NCI-H2107 treated with DMSO at 0.1 percent for 48 hours (cell line): ENCODE results near the gene NAIF1.
A peak's percentile ranks its signal among the peaks of the same experiment; 100 is the strongest.

Source experiments
- DNase-seq: peaks from one replicate; lab custom pipeline; 2025; ENCODE audit not compliant: unreplicated experiment; lab: John Stamatoyannopoulos, UW

The NAIF1 gene

GRCh38 chr9:128102861-128103588 is 35.9 kb upstream of the NAIF1 start:
- DNase-seq = peak; percentile 21

- no peak for DNase-seq
Observed at GRCh38 chr9:128102196-128102595, 35.1 kb upstream of the NAIF1 start.

- DNase-seq = no peak
Observed at GRCh38 chr9:128101690-128102089, 34.6 kb upstream of the NAIF1 start.

- no peak for DNase-seq
Observed at GRCh38 chr9:128101231-128101661, 34.1 kb upstream of the NAIF1 start.

GRCh38 chr9:128100581-128100980 is 33.5 kb upstream of the NAIF1 start:
- DNase-seq = no peak

GRCh38 chr9:128099932-128100491 is 32.9 kb upstream of the NAIF1 start:
- DNase-seq = no peak

GRCh38 chr9:128099231-128099931 is 32.3 kb upstream of the NAIF1 start:
- DNase-seq = no peak

GRCh38 chr9:128098297-128099230 is 31.4 kb upstream of the NAIF1 start:
- DNase-seq = peak; percentile 94

- no peak for DNase-seq
Observed at GRCh38 chr9:128097543-128098296, 30.6 kb upstream of the NAIF1 start.

GRCh38 chr9:128096616-128097536 is 29.8 kb upstream of the NAIF1 start:
- DNase-seq = no peak

- peak; percentile 88 for DNase-seq
Observed at GRCh38 chr9:128094950-128095544, 27.9 kb upstream of the NAIF1 start.

- DNase-seq = peak; percentile 89
Observed at GRCh38 chr9:128094166-128094949, 27.2 kb upstream of the NAIF1 start.

- DNase-seq = no peak
Observed at GRCh38 chr9:128093011-128093410, 25.9 kb upstream of the NAIF1 start.

GRCh38 chr9:128092199-128092977 is 25.3 kb upstream of the NAIF1 start:
- DNase-seq = no peak

- DNase-seq = no peak
Observed at GRCh38 chr9:128091571-128091970, 24.5 kb upstream of the NAIF1 start.

- peak; percentile 83 for DNase-seq
Observed at GRCh38 chr9:128091144-128091543, 24.0 kb upstream of the NAIF1 start.

GRCh38 chr9:128089299-128089698 is 22.2 kb upstream of the NAIF1 start:
- DNase-seq = no peak
